ENCODE results near the gene COL23A1.

Gene COL23A1

GRCh38 chr5:178388386-178389025 is 201.7 kb downstream of the COL23A1 start:
- no peak for DNase-seq

- no peak for DNase-seq
These were observed 202.4 kb downstream of the COL23A1 start for GRCh38 chr5:178387856-178388190.

- DNase-seq, result no peak
These were observed 202.9 kb downstream of the COL23A1 start for GRCh38 chr5:178387061-178387855.

GRCh38 chr5:178386336-178386931 is 203.8 kb downstream of the COL23A1 start:
- DNase-seq, result no peak

- DNase-seq, result no peak
These were observed 204.7 kb downstream of the COL23A1 start for GRCh38 chr5:178385496-178385890.

GRCh38 chr5:178384816-178385495 is 205.2 kb downstream of the COL23A1 start:
- DNase-seq, result no peak

GRCh38 chr5:178383919-178384815 is 206.0 kb downstream of the COL23A1 start:
- no peak for DNase-seq

GRCh38 chr5:178383301-178383918 is 206.8 kb downstream of the COL23A1 start:
- DNase-seq, result no peak

GRCh38 chr5:178382754-178383164 is 207.4 kb downstream of the COL23A1 start:
- DNase-seq, result no peak

GRCh38 chr5:178381921-178382695 is 208.1 kb downstream of the COL23A1 start:
- DNase-seq, result no peak

GRCh38 chr5:178381206-178381605 is 209.0 kb downstream of the COL23A1 start:
- no peak for DNase-seq

GRCh38 chr5:178380541-178381074 is 209.6 kb downstream of the COL23A1 start:
- no peak for DNase-seq

GRCh38 chr5:178380086-178380485 is 210.1 kb downstream of the COL23A1 start:
- no peak for DNase-seq

- DNase-seq, result no peak
These were observed 211.4 kb downstream of the COL23A1 start for GRCh38 chr5:178378527-178379484.

- no peak for DNase-seq
These were observed 212.5 kb downstream of the COL23A1 start for GRCh38 chr5:178377583-178378270.

GRCh38 chr5:178376921-178377582 is 213.1 kb downstream of the COL23A1 start:
- no peak for DNase-seq

GRCh38 chr5:178375348-178375747 is 214.8 kb downstream of the COL23A1 start:
- DNase-seq, result no peak

GRCh38 chr5:178373711-178374110 is 216.5 kb downstream of the COL23A1 start:
- DNase-seq, result no peak

All from CD4-positive, alpha-beta T cell treated with Interleukin-4 for 1 hour (primary cell).